SU-DHL-6 (cell line): ENCODE data around the gene CPN1.

ENCODE experiments used
- H2AFZ ChIP-seq: fragments of 200-600 bp; sonication (generic); 2 replicates; pipeline ENCODE4 v1.6.1; 2014; ENCODE audit warnings: low read depth, mild to moderate bottlenecking, moderate library complexity, mixed read lengths, antibody characterized with exemption, low read length; ENCODE audit not compliant: severe bottlenecking
- H3F3A ChIP-seq: fragments of 200-600 bp; shearing (Covaris generic); 2 replicates; pipeline ENCODE4 v1.6.0; 2016; ENCODE audit warnings: antibody characterized with exemption, mild to moderate bottlenecking; ENCODE audit not compliant: insufficient read depth
- H3K27ac ChIP-seq: fragments of 200-600 bp; sonication (generic); 2 replicates; pipeline ENCODE4 v1.5.1; 2016; ENCODE audit warnings: low read depth, mild to moderate bottlenecking, low read length, moderate library complexity, mixed read lengths
- H3K27me3 ChIP-seq: fragments of 200-600 bp; sonication (generic), shearing (Covaris generic); 2 replicates; pipeline ENCODE4 v1.6.0; 2014; ENCODE audit warnings: mild to moderate bottlenecking, low read length
- H3K36me3 ChIP-seq: fragments of 200-600 bp; sonication (generic); 2 replicates; pipeline ENCODE4 v1.6.1; 2014; ENCODE audit warnings: mild to moderate bottlenecking, low read length, mixed read lengths
- H3K4me2 ChIP-seq: fragments of 300-600, 200-600 bp; shearing (Covaris generic), sonication (generic); 2 replicates; pipeline ENCODE4 v1.6.0; 2014; ENCODE audit warnings: low read length, low read depth, mild to moderate bottlenecking; ENCODE audit not compliant: poor library complexity, severe bottlenecking
- H3K4me3 ChIP-seq: fragments of 200-600 bp; sonication (generic); 2 replicates; pipeline ENCODE4 v1.5.1; 2014; ENCODE audit warnings: antibody characterized with exemption, low read length, mild to moderate bottlenecking, mixed read lengths; ENCODE audit not compliant: insufficient read depth, poor library complexity, severe bottlenecking
- H3K79me2 ChIP-seq: fragments of 200-600 bp; sonication (generic); 2 replicates; pipeline ENCODE4 v1.6.1; 2014; ENCODE audit warnings: mild to moderate bottlenecking, low read length, moderate library complexity; ENCODE audit not compliant: insufficient read depth
- H3K9ac ChIP-seq: fragments of 200-600 bp; sonication (generic); 2 replicates; pipeline ENCODE4 v1.7.0; 2014; ENCODE audit warnings: mild to moderate bottlenecking, low read length
- H3K9me2 ChIP-seq: fragments of 200-600 bp; sonication (generic); replicated peaks from 2 replicates; pipeline ENCODE4 v1.6.1; 2014; ENCODE audit warnings: low read length; ENCODE audit not compliant: insufficient read depth
- H3K9me3 ChIP-seq: fragments of 200-600 bp; sonication (generic); 2 replicates; pipeline ENCODE4 v1.6.1; 2014; ENCODE audit warnings: low read length, mixed read lengths; ENCODE audit not compliant: insufficient read depth
- H4K20me1 ChIP-seq: fragments of 200-600 bp; sonication (generic); 2 replicates; pipeline ENCODE4 v1.6.1; 2014; ENCODE audit warnings: low read depth, mild to moderate bottlenecking, antibody characterized with exemption, low read length, moderate library complexity, mixed read lengths
- CTCF ChIP-seq: fragments of 200-600 bp; sonication (generic); IDR thresholded peaks from one replicate; pipeline ENCODE4 v1.5.1; 2017; ENCODE audit warnings: antibody characterized with exemption, mild to moderate bottlenecking, low read length, moderate library complexity; ENCODE audit not compliant: insufficient read depth, poor library complexity, severe bottlenecking
- EZH2phosphoT487 ChIP-seq: fragments of 200-600 bp; sonication (generic), shearing (Covaris generic); conservative IDR thresholded peaks from 2 replicates; pipeline ENCODE4 v1.6.1; 2018; ENCODE audit warnings: mild to moderate bottlenecking, antibody characterized with exemption, low read length, moderate library complexity, mixed read lengths

Gene CPN1

GRCh38 chr10:100120550-100120949, 38.9 kb upstream of the CPN1 start:
- Histone ChIP-seq H3K9ac (no peak overlapping the region), H3K27ac (no peak overlapping the region), H3K36me3 (no peaks in the 10 kb centered on the region), H3K4me2 (no peak overlapping the region), H3F3A (no peaks in the 10 kb centered on the region), H3K79me2 (no peaks in the 10 kb centered on the region), H2AFZ (no peak overlapping the region), H4K20me1 (no peaks in the 10 kb centered on the region), H3K4me3 (no peak overlapping the region), H3K27me3 (no peaks in the 10 kb centered on the region), H3K9me2 (no peaks in the 10 kb centered on the region), H3K9me3 (no peaks in the 10 kb centered on the region)
- no peak for TF ChIP-seq CTCF
- TF ChIP-seq EZH2phosphoT487: no peak

- Histone ChIP-seq H2AFZ (no peak overlapping the region), H3K36me3 (no peaks in the 10 kb centered on the region), H3K4me3 (no peak overlapping the region), H3K9ac (no peak overlapping the region), H3K4me2 (no peak overlapping the region), H3F3A (no peaks in the 10 kb centered on the region), H4K20me1 (no peaks in the 10 kb centered on the region), H3K9me2 (no peaks in the 10 kb centered on the region), H3K79me2 (no peaks in the 10 kb centered on the region), H3K27me3 (no peaks in the 10 kb centered on the region), H3K27ac (no peak overlapping the region), H3K9me3 (no peaks in the 10 kb centered on the region)
- TF ChIP-seq CTCF (no peak), EZH2phosphoT487 (no peak)
Measured at GRCh38 chr10:100119726-100120125, 38.1 kb upstream of the CPN1 start.

GRCh38 chr10:100114976-100115770, 33.5 kb upstream of the CPN1 start:
- Histone ChIP-seq H3K9me2 (no peaks in the 10 kb centered on the region), H3K4me3 (no peak overlapping the region), H3K79me2 (no peaks in the 10 kb centered on the region), H3K9me3 (no peaks in the 10 kb centered on the region), H3K27ac (no peak overlapping the region), H4K20me1 (no peaks in the 10 kb centered on the region), H2AFZ (no peak overlapping the region), H3F3A (no peaks in the 10 kb centered on the region), H3K27me3 (no peaks in the 10 kb centered on the region), H3K36me3 (no peaks in the 10 kb centered on the region), H3K4me2 (no peak overlapping the region), H3K9ac (no peak overlapping the region)
- no peak for TF ChIP-seq EZH2phosphoT487
- TF ChIP-seq CTCF: no peak
